CD4-positive, alpha-beta T cell treated with Interleukin-6 for 4 hours (primary cell): Measurements from ENCODE around the gene TTYH3.
"Not testable (repeated sequence)": the region's sequence is repeated elsewhere in the genome, so short reads cannot be mapped to it uniquely, and the experiment has no call there.

Source experiments
- DNase-seq: peaks from one replicate; pipeline ENCODE4 v3.0.0-alpha.2; 2020; ENCODE audit warnings: mixed read lengths

TTYH3 gene

GRCh38 chr7:2631946-2632732 lies at the start of gene TTYH3:
TTYH3 (plus strand) TSS chr7:2631986; CDS start chr7:2632156, 170 bp downstream.
- DNase-seq = no peak

DNA sequence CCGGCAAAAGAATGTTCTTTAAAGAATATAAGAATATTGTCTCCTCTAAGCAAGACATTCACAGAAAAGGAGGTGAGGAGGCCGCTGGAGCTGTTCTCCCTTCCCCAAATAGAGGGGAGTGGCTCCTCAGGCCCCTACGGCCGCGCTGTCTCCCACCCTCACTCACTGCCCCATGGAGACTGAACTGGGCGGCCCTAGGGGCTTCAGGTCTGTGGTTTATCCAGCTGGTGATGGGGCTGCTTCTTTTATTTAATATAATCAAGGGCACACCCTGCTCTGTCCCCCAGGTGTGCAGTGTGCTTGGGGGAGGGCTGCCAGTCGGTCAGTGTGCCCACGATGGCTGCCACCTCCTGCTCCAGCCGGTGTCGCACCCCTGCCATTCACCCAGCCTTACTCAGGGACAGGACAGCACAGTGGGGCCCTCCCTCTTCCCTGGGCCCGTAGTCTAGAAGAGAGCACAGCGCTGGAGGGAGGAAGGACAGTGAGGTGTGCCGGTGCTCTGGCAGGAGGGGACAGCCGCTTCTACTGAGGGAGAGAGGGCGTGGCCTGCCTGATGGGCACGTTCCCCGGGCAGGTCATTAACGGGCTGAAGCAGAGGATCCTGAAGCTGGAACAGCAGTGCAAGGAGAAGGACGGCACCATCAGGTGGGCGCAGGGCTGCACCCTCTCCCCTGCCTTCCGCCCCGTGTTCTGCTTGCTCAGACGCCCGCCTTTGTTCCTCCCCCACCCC lies 49.6 kb upstream of the TTYH3 start:
- no peak for DNase-seq

DNA sequence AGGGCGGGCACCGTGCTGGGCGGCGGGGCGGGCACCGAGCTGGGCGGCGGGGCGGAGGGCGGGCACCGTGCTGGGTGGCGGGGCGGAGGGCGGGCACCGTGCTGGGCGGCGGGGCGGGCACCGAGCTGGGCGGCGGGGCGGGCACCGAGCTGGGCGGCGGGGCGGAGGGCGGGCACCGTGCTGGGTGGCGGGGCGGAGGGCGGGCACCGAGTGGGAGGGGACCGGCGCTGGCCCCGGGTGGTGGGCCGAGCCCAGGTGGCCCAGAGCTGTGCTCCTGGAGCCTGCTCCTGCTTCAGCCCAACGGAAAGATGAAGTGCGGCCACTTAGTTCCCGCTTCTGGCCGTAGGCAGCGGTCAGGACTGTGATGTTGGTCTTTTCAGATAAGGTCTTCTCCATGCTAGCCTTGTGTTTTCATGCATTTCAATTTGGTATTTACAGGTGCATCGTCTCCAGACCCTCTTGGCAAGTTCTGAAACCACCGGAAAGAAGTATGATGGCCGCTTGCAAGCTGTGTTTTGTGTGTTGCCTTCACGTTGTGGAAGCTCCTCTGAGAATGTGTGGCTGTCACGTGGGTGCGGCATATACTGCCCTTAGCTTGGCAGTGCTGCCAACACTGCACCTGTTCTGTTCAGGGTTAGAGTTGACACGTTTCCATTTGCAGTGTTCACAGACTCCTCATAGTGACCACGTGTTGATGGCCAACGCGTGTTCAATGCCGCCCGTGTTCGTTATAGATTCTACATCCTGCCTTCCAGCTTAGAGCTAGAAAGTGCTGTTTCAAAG lies 47.8 kb upstream of the TTYH3 start:
- DNase-seq = no peak

DNA sequence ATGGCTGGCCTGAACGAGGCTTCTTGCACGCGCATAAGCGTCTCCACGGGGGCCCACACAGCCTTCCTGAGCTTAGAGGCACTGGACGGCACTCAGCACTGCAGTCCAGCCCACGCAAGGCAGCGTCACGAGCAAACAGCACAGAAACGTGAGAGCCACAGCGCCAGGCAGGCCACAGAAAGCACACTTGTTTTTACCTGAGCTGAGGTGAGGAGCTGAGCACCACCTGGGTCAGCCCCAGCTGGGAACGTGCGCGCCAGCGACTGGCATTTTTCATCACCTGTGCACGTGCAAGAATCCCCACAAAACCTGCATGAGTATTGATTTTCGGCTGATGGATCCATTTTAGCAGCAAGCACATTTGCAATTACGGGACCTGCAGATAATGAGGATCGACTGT lies 46.3 kb upstream of the TTYH3 start:
- no peak for DNase-seq

DNA sequence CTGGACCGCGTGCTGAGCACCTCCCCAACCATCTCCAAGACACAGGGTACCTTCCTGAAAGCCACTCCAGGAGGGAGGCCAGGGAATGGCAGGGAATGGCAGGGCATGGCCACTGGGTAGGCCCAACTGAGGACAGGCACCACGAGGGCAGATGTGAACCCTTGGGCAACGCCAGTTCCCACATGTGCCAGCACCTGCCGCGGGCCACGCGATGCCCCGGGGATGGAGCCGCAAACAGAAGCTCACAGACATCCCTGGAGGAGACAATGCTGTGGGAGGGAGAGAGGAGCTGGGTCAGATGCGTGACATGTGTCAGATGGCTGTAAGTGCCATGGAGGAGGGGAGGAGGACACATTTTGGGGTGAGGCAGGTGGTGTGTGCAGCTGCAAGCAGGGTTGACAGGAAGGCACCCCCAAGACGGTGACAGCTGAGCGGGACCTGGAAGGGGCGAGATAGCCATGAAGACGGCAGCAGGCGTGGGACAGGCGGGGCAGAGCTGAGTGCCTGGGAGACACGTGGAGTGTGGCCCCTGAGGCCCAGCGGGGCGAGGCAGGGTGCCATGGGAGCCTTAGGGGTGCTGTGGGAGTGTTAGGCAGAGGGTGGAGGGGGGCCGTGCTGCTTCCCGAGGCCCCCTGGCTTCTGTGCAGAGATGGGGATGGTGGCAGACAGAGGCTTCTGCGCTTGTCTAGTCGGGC lies 45.3 kb upstream of the TTYH3 start:
- DNase-seq = no peak

- no peak for DNase-seq
Measured at GRCh38 chr7:2587134-2587533, 44.7 kb upstream of the TTYH3 start.

DNA sequence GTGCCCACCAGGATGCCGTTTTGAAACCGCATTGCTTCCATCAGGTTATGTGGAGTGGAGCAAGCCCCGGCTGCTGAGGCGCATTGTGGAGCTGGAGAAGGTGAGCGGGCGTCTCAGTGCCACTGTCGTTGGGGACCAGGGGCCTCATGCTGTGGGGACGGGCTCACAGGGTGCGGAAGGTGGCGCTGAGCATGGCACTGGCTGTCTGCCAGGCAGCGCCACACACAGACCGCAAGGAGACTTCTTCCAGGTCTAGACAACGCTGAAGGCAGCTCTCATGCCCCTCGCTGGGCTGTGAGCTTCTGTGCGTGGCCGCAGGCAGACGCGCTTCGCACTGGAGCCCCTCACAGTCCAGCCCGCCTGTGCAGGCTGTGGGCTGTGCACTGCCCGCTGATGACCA lies 44.0 kb upstream of the TTYH3 start:
- DNase-seq = no peak

GRCh38 chr7:2589341-2589740 lies 42.4 kb upstream of the TTYH3 start:
- DNase-seq = no peak

DNA sequence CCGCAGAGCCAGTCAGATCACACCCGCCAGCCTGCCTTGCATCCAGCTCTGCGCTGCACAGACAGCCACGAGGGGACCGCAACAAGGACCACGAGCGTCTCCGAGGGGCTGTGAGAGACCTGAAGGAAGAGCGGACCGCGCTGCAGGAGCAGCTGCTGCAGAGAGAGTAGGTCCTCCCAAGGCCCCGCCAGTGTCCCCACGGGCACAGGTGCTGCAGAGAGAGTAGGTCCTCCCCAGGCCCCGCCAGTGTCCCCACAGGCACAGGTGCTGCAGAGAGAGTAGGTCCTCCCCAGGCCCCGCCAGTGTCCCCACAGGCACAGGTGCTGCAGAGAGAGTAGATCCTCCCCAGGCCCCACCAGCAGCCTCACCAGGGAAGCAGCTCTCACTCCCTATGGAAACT lies 41.8 kb upstream of the TTYH3 start:
- DNase-seq = not testable (repeated sequence)

DNA sequence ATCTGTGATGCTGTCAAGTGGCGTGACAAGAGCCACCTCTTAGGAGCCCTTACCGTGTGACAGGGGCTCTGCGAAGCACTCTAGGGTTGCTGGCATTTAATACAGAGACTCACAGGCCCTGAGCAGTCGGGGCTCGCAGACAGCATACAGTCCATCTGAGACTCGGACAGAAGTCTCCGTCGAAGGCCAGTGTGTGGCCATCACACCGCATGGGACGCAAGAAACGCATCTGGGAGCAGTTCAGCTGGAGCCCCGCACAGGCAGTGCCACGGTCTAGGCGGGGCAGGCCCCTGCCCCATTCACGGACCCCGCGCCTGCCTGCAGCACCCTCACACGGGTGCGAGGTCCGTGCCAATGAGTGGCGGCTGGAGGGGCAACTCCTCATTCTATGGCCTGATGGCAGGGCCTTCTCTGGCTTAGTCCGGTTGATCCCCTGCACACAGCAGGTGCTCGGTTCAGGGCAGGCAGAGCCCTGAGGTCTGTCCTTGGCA lies 39.4 kb upstream of the TTYH3 start:
- DNase-seq = no peak

DNA sequence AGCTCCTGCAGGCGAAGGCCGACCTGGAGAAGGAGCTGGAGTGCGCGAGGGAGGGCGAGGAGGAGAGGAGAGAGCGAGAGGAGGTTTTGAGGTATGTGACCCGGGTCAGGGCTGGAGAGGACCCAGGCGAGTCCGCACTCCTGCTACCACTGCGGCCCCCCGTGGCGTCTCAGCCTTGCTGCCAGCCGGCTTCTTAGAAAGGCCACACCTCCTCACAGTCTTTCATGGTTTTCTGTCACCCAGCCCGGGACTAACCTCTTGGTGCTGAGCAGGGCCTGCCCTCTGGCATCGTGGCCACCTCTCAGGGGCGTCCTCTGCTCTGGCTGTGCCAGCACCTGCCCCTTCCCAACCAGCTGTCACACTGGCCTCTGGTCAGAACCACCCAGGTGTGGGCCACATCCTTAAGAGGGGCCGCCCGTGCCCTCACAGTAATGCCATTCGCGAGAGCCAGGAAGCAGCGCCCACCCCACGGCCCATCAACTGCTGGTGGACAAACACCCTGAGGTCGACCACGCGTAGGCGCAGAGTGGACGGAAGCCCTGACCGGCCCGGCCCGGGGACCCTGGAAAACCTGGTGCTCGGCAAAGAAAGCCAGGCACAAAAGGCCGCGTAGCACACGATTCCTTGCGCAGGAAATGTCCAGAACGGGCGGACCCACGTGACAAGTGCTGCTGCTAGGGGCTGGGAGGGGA lies 38.6 kb upstream of the TTYH3 start:
- DNase-seq = no peak

DNA sequence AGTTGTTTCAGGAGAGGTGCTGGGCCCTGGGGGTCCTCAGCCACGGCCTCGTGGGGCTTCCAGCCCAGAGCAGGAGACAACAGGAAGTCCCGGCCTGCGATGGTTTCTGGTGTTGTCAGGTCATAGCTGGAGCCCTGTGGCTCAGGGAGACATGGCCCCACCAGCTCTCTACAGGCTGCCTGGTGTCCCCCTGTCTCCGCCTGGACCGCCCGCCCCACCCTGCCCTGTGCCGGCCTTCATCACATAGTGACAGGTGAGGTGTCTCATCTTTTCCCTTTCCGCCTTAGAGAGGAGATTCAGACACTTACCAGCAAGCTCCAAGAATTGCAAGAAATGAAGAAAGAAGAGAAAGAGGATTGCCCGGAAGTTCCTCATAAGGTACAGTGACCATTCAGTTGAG lies 37.2 kb upstream of the TTYH3 start:
- no peak for DNase-seq

GRCh38 chr7:2595258-2595860 lies 36.4 kb upstream of the TTYH3 start:
- DNase-seq = no peak

DNA sequence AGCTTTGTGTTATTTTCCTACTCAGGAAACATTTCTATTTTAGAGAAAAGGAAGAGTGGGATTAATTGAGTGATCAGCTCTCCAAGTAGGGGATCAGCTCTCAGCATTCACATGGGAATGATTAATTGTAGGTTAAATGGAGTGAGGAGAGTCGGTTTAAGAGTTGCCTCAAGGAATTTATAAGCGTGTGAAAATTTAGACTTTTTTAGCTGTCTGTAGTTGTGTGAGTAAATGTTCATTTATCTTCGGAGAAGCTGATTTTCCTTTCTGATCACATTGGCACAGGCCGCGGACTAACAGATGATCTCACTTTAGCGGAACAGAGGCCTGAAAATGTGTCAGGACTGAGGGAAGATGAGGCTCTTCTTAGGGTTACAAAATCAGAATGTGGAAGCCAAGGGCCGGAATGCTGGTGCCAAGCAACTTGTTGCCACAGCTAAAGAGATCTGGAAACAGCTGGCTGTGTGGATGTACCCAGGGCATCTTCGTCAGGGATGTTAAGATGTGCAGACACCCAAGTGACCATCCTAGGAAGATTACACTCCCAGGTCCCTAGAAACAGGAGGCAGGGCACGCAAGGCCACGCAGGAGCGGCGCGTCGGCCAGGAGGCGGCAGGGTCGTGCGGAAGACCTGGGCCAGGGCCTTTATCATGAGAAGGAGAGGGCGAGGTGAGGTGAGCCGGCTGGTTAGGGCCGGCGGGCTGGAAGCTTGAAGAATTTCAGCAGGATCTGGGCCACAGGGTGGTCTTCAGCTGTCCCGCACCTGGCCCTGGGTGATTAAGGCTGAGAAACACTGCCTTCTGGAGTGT lies 35.1 kb upstream of the TTYH3 start:
- no peak for DNase-seq

- no peak for DNase-seq
Measured at GRCh38 chr7:2597273-2597640, 34.5 kb upstream of the TTYH3 start.

DNA sequence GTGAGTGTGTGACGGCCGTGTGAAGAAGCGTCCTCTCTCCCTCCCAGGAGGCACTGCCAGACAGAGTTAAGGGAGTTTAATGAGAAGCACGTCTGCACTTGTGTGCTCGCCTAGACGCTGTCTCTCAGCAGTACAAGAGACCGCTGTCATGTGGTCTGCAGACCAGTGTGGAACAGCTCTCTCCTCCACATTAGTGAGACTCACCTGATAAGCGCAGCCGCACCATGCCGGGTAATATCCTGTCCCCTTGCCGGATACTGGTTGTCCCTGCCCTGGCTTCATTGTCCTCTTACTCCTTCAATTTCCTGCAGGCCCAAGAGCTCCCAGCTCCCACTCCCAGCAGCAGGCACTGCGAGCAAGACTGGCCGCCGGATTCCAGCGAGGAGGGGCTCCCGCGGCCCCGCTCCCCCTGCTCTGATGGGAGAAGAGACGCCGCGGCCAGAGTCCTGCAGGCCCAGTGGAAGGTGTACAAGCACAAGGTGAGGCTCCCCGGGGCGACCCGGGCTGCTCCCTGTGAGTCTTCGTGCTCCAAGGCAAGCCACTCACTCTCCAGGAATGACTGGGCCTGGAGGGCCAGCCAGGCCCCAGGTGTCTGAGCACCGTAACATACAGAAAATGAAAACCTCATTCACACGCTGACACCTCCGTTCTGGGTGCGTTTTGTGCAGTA lies 33.5 kb upstream of the TTYH3 start:
- no peak for DNase-seq

DNA sequence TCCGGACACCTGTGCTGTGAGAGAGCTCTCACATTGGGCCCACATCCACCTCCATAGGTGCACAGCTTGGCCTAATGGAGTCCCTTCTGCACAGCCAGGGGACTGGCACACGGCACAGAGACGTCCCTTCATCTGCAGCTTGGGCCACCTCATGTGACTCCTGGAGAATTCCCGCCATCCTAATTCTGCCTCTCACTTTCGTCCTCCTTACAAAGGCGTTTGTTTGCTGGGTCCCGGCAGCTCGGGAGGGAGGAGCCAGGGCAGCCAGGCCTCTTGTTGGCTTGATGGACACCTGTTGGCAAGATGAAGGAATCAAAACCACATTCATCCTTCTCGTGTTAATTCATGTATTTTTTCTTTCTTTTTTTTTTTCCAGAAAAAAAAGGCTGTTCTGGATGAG lies 30.7 kb upstream of the TTYH3 start:
- no peak for DNase-seq

GRCh38 chr7:2601907-2602306 lies 29.9 kb upstream of the TTYH3 start:
- no peak for DNase-seq

DNA sequence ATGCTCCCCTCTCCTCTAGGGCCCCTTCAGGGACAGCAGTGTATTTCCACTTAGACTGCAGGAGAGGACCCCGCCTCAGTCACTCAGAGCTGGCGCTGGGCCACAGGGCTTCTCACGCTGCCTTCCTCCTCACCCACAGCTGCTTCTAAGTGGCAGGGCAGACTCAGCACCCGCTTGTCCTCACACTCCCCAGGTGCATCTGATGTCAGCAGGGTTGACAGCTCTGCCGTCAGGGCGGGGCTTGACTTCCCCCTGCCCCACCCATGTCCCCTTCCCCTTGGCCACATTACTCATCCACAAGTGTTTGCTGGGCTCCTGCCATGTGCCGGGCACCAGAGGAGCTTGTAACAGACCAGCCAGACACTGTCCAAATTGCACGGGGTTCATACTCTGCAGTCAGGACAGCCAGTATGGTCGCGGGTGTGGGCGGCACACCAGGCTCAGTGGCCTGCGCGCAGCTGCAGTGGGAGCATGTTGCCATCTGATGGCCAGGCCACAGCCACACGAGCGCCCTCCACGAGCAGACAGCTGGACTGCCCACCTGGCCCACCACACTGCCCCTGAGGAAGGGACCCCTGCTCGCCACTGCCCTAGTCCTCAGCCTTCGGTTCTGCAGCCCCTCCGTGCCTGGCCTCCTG lies 29.3 kb upstream of the TTYH3 start:
- no peak for DNase-seq
